ENCODE results near the gene STARD13.

Gene STARD13

GRCh38 chr13:33072759-33073158 lies 212.8 kb downstream of the STARD13 start:
- no peak overlapping the region for H3K27ac ChIP-seq (replicated peaks)
- H3K27me3 ChIP-seq (ENCODE audit: insufficient read depth, poor library complexity, severe bottlenecking): no peaks in the 10 kb centered on the region
- no peak overlapping the region for H3K4me3 ChIP-seq (replicated peaks; ENCODE audit: insufficient read depth, low read length)
- DNase-seq (ENCODE audit: low read depth in 1 of 2, low spot score in 1 of 2): no peak
- TF ChIP-seq CTCF (IDR thresholded peaks at IDR 0.05; ENCODE audit: insufficient read depth, low read length) (no peak), GABPA (IDR thresholded peaks at IDR 0.05; ENCODE audit: low read depth) (no peak), REST (IDR thresholded peaks at IDR 0.05; ENCODE audit: insufficient replicate concordance, low read depth) (no peak), POLR2AphosphoS5 (IDR thresholded peaks at IDR 0.05; ENCODE audit: low read depth) (no peak), SPI1 (IDR thresholded peaks at IDR 0.05; ENCODE audit: borderline replicate concordance, low read depth) (no peak)

GRCh38 chr13:33072282-33072681 lies 213.3 kb downstream of the STARD13 start:
- TF ChIP-seq SPI1 (IDR thresholded peaks at IDR 0.05; ENCODE audit: borderline replicate concordance, low read depth) (no peak), CTCF (IDR thresholded peaks at IDR 0.05; ENCODE audit: insufficient read depth, low read length) (no peak), POLR2AphosphoS5 (IDR thresholded peaks at IDR 0.05; ENCODE audit: low read depth) (no peak), GABPA (IDR thresholded peaks at IDR 0.05; ENCODE audit: low read depth) (no peak), REST (IDR thresholded peaks at IDR 0.05; ENCODE audit: insufficient replicate concordance, low read depth) (no peak)
- Histone ChIP-seq H3K27ac (replicated peaks) (no peak overlapping the region), H3K4me3 (replicated peaks; ENCODE audit: insufficient read depth, low read length) (no peak overlapping the region), H3K27me3 (ENCODE audit: insufficient read depth, poor library complexity, severe bottlenecking) (no peaks in the 10 kb centered on the region)
- DNase-seq (ENCODE audit: low read depth in 1 of 2, low spot score in 1 of 2): peak in 1 of 2 experiments; percentile 25

GRCh38 chr13:33070713-33071112 lies 214.8 kb downstream of the STARD13 start:
- no peaks in the 10 kb centered on the region for H3K27me3 ChIP-seq (ENCODE audit: insufficient read depth, poor library complexity, severe bottlenecking)
- H3K4me3 ChIP-seq (replicated peaks; ENCODE audit: insufficient read depth, low read length): no peak overlapping the region
- no peak overlapping the region for H3K27ac ChIP-seq (replicated peaks)
- TF ChIP-seq REST (IDR thresholded peaks at IDR 0.05; ENCODE audit: insufficient replicate concordance, low read depth) (no peak), POLR2AphosphoS5 (IDR thresholded peaks at IDR 0.05; ENCODE audit: low read depth) (no peak), CTCF (IDR thresholded peaks at IDR 0.05; ENCODE audit: insufficient read depth, low read length) (no peak), SPI1 (IDR thresholded peaks at IDR 0.05; ENCODE audit: borderline replicate concordance, low read depth) (no peak), GABPA (IDR thresholded peaks at IDR 0.05; ENCODE audit: low read depth) (no peak)
- DNase-seq (ENCODE audit: low read depth in 1 of 2, low spot score in 1 of 2): no peak
